AG10803 (cell line): ENCODE results near the gene NOTCH2.

Source experiments
- DNase-seq: peaks from one replicate; pipeline ENCODE4 v3.0.0; 2010; ENCODE audit warnings: low read depth
- H3K4me3 ChIP-seq: 2 replicates; pipeline ENCODE4 v1.5.1; 2011; ENCODE audit warnings: mild to moderate bottlenecking, low read length, control low read depth
- TF ChIP-seq, protein P1 (sequence below): conservative IDR thresholded peaks from 2 replicates; pipeline ENCODE4 v1.5.1; 2011; ENCODE audit warnings: mild to moderate bottlenecking, low read length, control low read depth, inconsistent platforms

Gene NOTCH2

GRCh38 chr1:119874186-119874585, 195.3 kb downstream of the NOTCH2 start:
- H3K4me3 ChIP-seq, result no peak overlapping the region
- no peak for DNase-seq
- TF ChIP-seq, protein P1, sequence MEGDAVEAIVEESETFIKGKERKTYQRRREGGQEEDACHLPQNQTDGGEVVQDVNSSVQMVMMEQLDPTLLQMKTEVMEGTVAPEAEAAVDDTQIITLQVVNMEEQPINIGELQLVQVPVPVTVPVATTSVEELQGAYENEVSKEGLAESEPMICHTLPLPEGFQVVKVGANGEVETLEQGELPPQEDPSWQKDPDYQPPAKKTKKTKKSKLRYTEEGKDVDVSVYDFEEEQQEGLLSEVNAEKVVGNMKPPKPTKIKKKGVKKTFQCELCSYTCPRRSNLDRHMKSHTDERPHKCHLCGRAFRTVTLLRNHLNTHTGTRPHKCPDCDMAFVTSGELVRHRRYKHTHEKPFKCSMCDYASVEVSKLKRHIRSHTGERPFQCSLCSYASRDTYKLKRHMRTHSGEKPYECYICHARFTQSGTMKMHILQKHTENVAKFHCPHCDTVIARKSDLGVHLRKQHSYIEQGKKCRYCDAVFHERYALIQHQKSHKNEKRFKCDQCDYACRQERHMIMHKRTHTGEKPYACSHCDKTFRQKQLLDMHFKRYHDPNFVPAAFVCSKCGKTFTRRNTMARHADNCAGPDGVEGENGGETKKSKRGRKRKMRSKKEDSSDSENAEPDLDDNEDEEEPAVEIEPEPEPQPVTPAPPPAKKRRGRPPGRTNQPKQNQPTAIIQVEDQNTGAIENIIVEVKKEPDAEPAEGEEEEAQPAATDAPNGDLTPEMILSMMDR, result no peak

DNA sequence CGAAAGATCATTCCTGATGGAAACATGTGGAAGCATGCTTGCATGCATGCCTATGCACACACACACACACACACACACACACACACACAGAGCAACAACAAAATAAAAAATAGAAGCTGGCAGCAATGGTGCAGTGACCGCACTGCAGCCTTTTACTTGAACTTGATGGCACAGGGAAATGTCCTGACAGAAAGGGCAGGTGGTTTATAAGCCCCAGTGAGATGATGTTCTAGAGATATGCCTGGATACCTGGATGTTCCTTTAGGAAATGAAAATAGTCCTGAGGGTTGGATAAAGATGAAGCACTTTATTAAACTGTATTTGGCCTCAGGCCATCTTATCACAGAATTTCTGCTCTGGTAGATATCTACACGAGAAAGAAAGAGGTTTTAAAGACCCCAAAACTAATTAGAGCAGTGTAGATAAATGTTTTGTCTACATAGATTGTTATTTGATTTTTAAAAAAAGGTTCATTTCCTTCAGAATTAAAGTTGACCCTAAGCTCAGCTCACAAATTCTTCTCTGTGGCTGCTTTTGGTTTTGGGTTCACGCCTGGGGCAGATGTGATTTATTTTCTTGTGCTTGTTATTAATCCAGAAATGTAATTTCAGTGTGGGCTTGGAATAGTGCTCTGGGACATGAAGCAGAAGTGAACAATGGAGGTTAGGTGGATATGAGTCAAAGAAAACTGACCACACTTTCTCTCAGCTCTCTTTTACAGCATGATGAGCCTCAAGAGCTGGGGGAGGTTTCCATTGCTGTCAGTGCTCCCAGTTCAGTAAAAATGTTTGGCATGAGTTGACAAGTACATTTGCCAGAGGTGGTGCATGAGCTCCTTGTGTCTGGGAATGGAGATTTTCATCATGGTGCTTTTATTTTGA, 196.1 kb downstream of the NOTCH2 start:
- TF ChIP-seq, protein P1, result no peak
- H3K4me3 ChIP-seq, result no peak overlapping the region
- DNase-seq, result peak; percentile 95

GRCh38 chr1:119871881-119872280, 197.6 kb downstream of the NOTCH2 start:
- DNase-seq, result peak; percentile 35
- no peak overlapping the region for H3K4me3 ChIP-seq
- TF ChIP-seq, protein P1, result no peak

- DNase-seq, result peak; percentile 77
- TF ChIP-seq, protein P1, result peak; percentile 100
- H3K4me3 ChIP-seq, result peak overlapping the region; percentile 35
Measured at GRCh38 chr1:119870917-119871596, 198.4 kb downstream of the NOTCH2 start.

DNA sequence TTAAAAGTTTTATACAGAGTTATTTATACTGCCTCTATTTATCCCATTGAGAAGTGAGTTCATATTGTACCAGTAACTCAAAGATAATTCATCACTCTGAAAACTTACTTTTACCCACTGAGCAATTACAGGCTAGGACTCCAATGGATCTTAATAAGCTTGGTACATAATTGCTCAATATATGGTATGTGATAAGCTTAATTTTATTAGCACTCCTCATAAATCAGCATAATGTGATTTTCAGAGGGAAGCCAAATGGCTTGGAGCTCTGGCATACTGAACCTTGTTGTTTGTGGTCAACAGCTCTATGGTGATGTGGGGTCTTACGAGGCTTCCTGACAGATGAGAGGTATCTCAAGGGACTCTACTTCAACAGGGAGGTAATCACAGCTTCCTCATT, 199.5 kb downstream of the NOTCH2 start:
- TF ChIP-seq, protein P1, result no peak
- no peak for DNase-seq
- no peak overlapping the region for H3K4me3 ChIP-seq

- DNase-seq, result no peak
- TF ChIP-seq, protein P1, result no peak
- no peak overlapping the region for H3K4me3 ChIP-seq
Measured at GRCh38 chr1:119868176-119868575, 201.3 kb downstream of the NOTCH2 start.

DNA sequence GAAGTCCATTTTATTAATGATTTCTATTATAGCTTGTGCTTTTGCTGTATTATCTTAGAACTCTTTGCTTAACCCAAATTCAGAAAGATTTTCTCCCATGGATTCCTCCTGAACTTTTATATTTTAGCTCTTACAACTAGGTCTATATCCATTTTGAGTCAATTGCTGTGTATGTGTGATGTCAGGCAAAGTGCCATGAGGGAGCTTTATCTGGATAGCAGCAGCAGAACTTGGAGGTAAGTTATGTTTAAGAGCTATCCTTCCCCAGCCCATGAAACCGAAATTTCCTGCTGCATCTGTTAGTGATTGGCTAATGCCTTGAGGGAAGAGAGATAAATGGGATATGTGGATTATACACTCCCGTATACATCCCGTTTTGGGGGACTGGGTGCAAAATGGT, 203.0 kb downstream of the NOTCH2 start:
- DNase-seq, result no peak
- H3K4me3 ChIP-seq, result no peak overlapping the region
- TF ChIP-seq, protein P1, result no peak
